ENCODE measurements around the gene VSIG8. TPM values are rescaled to one million over a fixed set of nuclear protein-coding genes. Genes with fewer than 3 reads are reported as not detected.

The VSIG8 gene
- total RNA-seq, 1 experiment from 2014 or later: not detected

- no peak for DNase-seq (ENCODE audit: low read depth, low spot score)
- no peaks in the 10 kb centered on the region for H3K27me3 ChIP-seq (ENCODE audit: insufficient read depth, low read length)
- H3K9ac ChIP-seq (ENCODE audit: low read length): no peak overlapping the region
- no peaks in the 10 kb centered on the region for H3K36me3 ChIP-seq (ENCODE audit: control insufficient read depth in 1 of 2, insufficient read depth in 2 of 2, low read length in 2 of 2)
- ATAC-seq: no peak
- POLR2A ChIA-PET: interaction anchor here (0.7 to 1.4 kb wide), 2 partner anchors 13 to 14 kb away, joined by 3 read pairs; no protein-coding TSS in a partner anchor
- BruUV-seq (replicated peaks): no TSS peak
- H3K27ac ChIP-seq (ENCODE audit: low read depth, low read length): no peak overlapping the region; the same call in 1 of the 2 replicates
- no peak overlapping the region for H2AFZ ChIP-seq (ENCODE audit: low read depth, low read length, poor library complexity, severe bottlenecking)
- H4K20me1 ChIP-seq (ENCODE audit: insufficient read depth): no peaks in the 10 kb centered on the region
- H3K4me1 ChIP-seq (ENCODE audit: control insufficient read depth in 1 of 2, insufficient read depth in 2 of 2, low read length in 2 of 2): peaks cover 21 to 32% of the 10 kb centered on the region in 2 experiments
- H3K9me3 ChIP-seq (ENCODE audit: control insufficient read depth in 1 of 2, insufficient read depth in 1 of 2, low read depth in 1 of 2, low read length in 2 of 2): no peaks in the 10 kb centered on the region
- RAD21 ChIA-PET (ENCODE audit: low non-redundant PET in 1 of 2, low total read pairs in 2 of 2, uncharacterized antibody in 2 of 2, unreplicated experiment in 2 of 2): no interaction called here
- H3K9me2 ChIP-seq (ENCODE audit: insufficient read depth): no peaks in the 10 kb centered on the region
- peak overlapping the region in 1 of 2 experiments; percentile 74; a peak in 1 of 4 replicates for H3K4me3 ChIP-seq (replicated peaks in 1 of 2; ENCODE audit: low read depth in 1 of 2, low read length in 2 of 2)
- TF ChIP-seq CBX3 (IDR thresholded peaks at IDR 0.05; ENCODE audit: low read depth): no peak
- no peak for TF ChIP-seq POLR2A (IDR thresholded peaks at IDR 0.05; ENCODE audit: borderline replicate concordance, extremely low read depth, insufficient read depth, insufficient read length)
- TF ChIP-seq ELF1 (IDR thresholded peaks at IDR 0.05; ENCODE audit: borderline replicate concordance, low read depth): no peak
- no peak for TF ChIP-seq ZNF274 (IDR thresholded peaks at IDR 0.05; ENCODE audit: low read depth, low read length)
- TF ChIP-seq YY1 (IDR thresholded peaks at IDR 0.05; ENCODE audit: extremely low read depth, insufficient replicate concordance, low read depth, low read length): no peak
- no peak for TF ChIP-seq TCF7L2 (IDR thresholded peaks at IDR 0.05; ENCODE audit: borderline replicate concordance, extremely low read depth, insufficient read depth, insufficient read length)
- TF ChIP-seq SRF (IDR thresholded peaks at IDR 0.05; ENCODE audit: low read depth): no peak
- no peak for TF ChIP-seq MAX (IDR thresholded peaks at IDR 0.05)
- TF ChIP-seq EGR1 (IDR thresholded peaks at IDR 0.05; ENCODE audit: low read depth): no peak
- TF ChIP-seq REST (IDR thresholded peaks at IDR 0.05; ENCODE audit: low read depth): no peak
- TF ChIP-seq RAD21 (IDR thresholded peaks at IDR 0.05; ENCODE audit: low read depth): no peak
- no peak for TF ChIP-seq POLR2AphosphoS5 (IDR thresholded peaks at IDR 0.05; ENCODE audit: low read depth, low read length)
- TF ChIP-seq SIN3A (IDR thresholded peaks at IDR 0.05; ENCODE audit: low read depth): no peak
- TF ChIP-seq JUND (IDR thresholded peaks at IDR 0.05): no peak
- TF ChIP-seq EZH2 (IDR thresholded peaks at IDR 0.05): no peak
- TF ChIP-seq SP1 (IDR thresholded peaks at IDR 0.05; ENCODE audit: low read depth): no peak
- no peak for TF ChIP-seq ZFX (IDR thresholded peaks at IDR 0.05)
- TF ChIP-seq CTCF (IDR thresholded peaks at IDR 0.05 in 2 of 3, conservative IDR thresholded peaks at IDR 0.05 in 1 of 3; ENCODE audit: borderline replicate concordance in 1 of 3, insufficient read depth in 1 of 3, low read depth in 2 of 3, low read length in 2 of 3): no peak
- no peak for TF ChIP-seq ZBTB33 (IDR thresholded peaks at IDR 0.05; ENCODE audit: extremely low read depth, insufficient replicate concordance, low read length)
- peak overlapping the region; percentile 96 for H3K4me2 ChIP-seq (ENCODE audit: low read length)
- H3K79me2 ChIP-seq (ENCODE audit: insufficient read depth, low read length): no peaks in the 10 kb centered on the region
- intact Hi-C loops (cut with micrococcal nuclease): loop anchor here (2.0 kb wide), 1 partner anchor 35 kb away; no protein-coding TSS in a partner anchor
- CTCF ChIA-PET: no interaction called here
Observed at GRCh38 chr1:159855709-159856108, 6.7 kb downstream of the VSIG8 start.
